SU-DHL-6 (cell line): Measurements from ENCODE around the gene FRMD3.

Experiments
- H2AFZ ChIP-seq: fragments of 200-600 bp; sonication (generic); 2 replicates; pipeline ENCODE4 v1.6.1; 2014; ENCODE audit warnings: low read depth, mild to moderate bottlenecking, moderate library complexity, mixed read lengths, antibody characterized with exemption, low read length; ENCODE audit not compliant: severe bottlenecking
- H3F3A ChIP-seq: fragments of 200-600 bp; shearing (Covaris generic); 2 replicates; pipeline ENCODE4 v1.6.0; 2016; ENCODE audit warnings: antibody characterized with exemption, mild to moderate bottlenecking; ENCODE audit not compliant: insufficient read depth
- H3K27ac ChIP-seq: fragments of 200-600 bp; sonication (generic); 2 replicates; pipeline ENCODE4 v1.5.1; 2016; ENCODE audit warnings: low read depth, mild to moderate bottlenecking, low read length, moderate library complexity, mixed read lengths
- H3K27me3 ChIP-seq: fragments of 200-600 bp; sonication (generic), shearing (Covaris generic); 2 replicates; pipeline ENCODE4 v1.6.0; 2014; ENCODE audit warnings: mild to moderate bottlenecking, low read length
- H3K36me3 ChIP-seq: fragments of 200-600 bp; sonication (generic); 2 replicates; pipeline ENCODE4 v1.6.1; 2014; ENCODE audit warnings: mild to moderate bottlenecking, low read length, mixed read lengths
- H3K4me2 ChIP-seq: fragments of 300-600, 200-600 bp; shearing (Covaris generic), sonication (generic); 2 replicates; pipeline ENCODE4 v1.6.0; 2014; ENCODE audit warnings: low read length, low read depth, mild to moderate bottlenecking; ENCODE audit not compliant: poor library complexity, severe bottlenecking
- H3K4me3 ChIP-seq: fragments of 200-600 bp; sonication (generic); 2 replicates; pipeline ENCODE4 v1.5.1; 2014; ENCODE audit warnings: antibody characterized with exemption, low read length, mild to moderate bottlenecking, mixed read lengths; ENCODE audit not compliant: insufficient read depth, poor library complexity, severe bottlenecking
- H3K79me2 ChIP-seq: fragments of 200-600 bp; sonication (generic); 2 replicates; pipeline ENCODE4 v1.6.1; 2014; ENCODE audit warnings: mild to moderate bottlenecking, low read length, moderate library complexity; ENCODE audit not compliant: insufficient read depth
- H3K9ac ChIP-seq: fragments of 200-600 bp; sonication (generic); 2 replicates; pipeline ENCODE4 v1.7.0; 2014; ENCODE audit warnings: mild to moderate bottlenecking, low read length
- H3K9me2 ChIP-seq: fragments of 200-600 bp; sonication (generic); replicated peaks from 2 replicates; pipeline ENCODE4 v1.6.1; 2014; ENCODE audit warnings: low read length; ENCODE audit not compliant: insufficient read depth
- H3K9me3 ChIP-seq: fragments of 200-600 bp; sonication (generic); 2 replicates; pipeline ENCODE4 v1.6.1; 2014; ENCODE audit warnings: low read length, mixed read lengths; ENCODE audit not compliant: insufficient read depth
- H4K20me1 ChIP-seq: fragments of 200-600 bp; sonication (generic); 2 replicates; pipeline ENCODE4 v1.6.1; 2014; ENCODE audit warnings: low read depth, mild to moderate bottlenecking, antibody characterized with exemption, low read length, moderate library complexity, mixed read lengths
- CTCF ChIP-seq: fragments of 200-600 bp; sonication (generic); IDR thresholded peaks from one replicate; pipeline ENCODE4 v1.5.1; 2017; ENCODE audit warnings: antibody characterized with exemption, mild to moderate bottlenecking, low read length, moderate library complexity; ENCODE audit not compliant: insufficient read depth, poor library complexity, severe bottlenecking
- EZH2phosphoT487 ChIP-seq: fragments of 200-600 bp; sonication (generic), shearing (Covaris generic); conservative IDR thresholded peaks from 2 replicates; pipeline ENCODE4 v1.6.1; 2018; ENCODE audit warnings: mild to moderate bottlenecking, antibody characterized with exemption, low read length, moderate library complexity, mixed read lengths

FRMD3 gene

GRCh38 chr9:83423815-83424707 lies 114.1 kb downstream of the FRMD3 start:
- no peaks in the 10 kb centered on the region for H3K79me2 ChIP-seq
- no peak overlapping the region for H3K4me3 ChIP-seq

GRCh38 chr9:83422527-83422926 lies 115.7 kb downstream of the FRMD3 start:
- no peak overlapping the region for H3K9ac ChIP-seq
- no peak overlapping the region for H3K27ac ChIP-seq
- H3K9me2 ChIP-seq, result no peaks in the 10 kb centered on the region
- no peak overlapping the region for H3K4me2 ChIP-seq
- H3K9me3 ChIP-seq, result no peaks in the 10 kb centered on the region
- H4K20me1 ChIP-seq, result no peaks in the 10 kb centered on the region
- TF ChIP-seq EZH2phosphoT487, result no peak
- no peak for TF ChIP-seq CTCF
- no peak overlapping the region for H2AFZ ChIP-seq
- H3K4me3 ChIP-seq, result no peak overlapping the region
- no peaks in the 10 kb centered on the region for H3K27me3 ChIP-seq
- H3F3A ChIP-seq, result no peaks in the 10 kb centered on the region
- no peaks in the 10 kb centered on the region for H3K79me2 ChIP-seq
- H3K36me3 ChIP-seq, result no peaks in the 10 kb centered on the region

More at GRCh38 chr9:83423815-83424707, 114.1 kb downstream of the FRMD3 start:
- Histone ChIP-seq H3K9ac (no peak overlapping the region), H2AFZ (no peak overlapping the region), H3F3A (no peaks in the 10 kb centered on the region), H4K20me1 (no peaks in the 10 kb centered on the region), H3K9me2 (no peaks in the 10 kb centered on the region), H3K4me2 (no peak overlapping the region), H3K27ac (no peak overlapping the region), H3K9me3 (no peaks in the 10 kb centered on the region), H3K27me3 (no peaks in the 10 kb centered on the region), H3K36me3 (no peaks in the 10 kb centered on the region)
- TF ChIP-seq EZH2phosphoT487 (no peak), CTCF (no peak)

- Histone ChIP-seq H3K4me3 (no peak overlapping the region), H3K27me3 (no peaks in the 10 kb centered on the region), H2AFZ (no peak overlapping the region), H3K79me2 (no peaks in the 10 kb centered on the region), H3K4me2 (no peak overlapping the region), H3K27ac (no peak overlapping the region), H3K9ac (no peak overlapping the region), H3K9me3 (no peaks in the 10 kb centered on the region), H3K9me2 (no peaks in the 10 kb centered on the region), H4K20me1 (no peaks in the 10 kb centered on the region), H3K36me3 (no peaks in the 10 kb centered on the region), H3F3A (no peaks in the 10 kb centered on the region)
- TF ChIP-seq CTCF, result no peak
- no peak for TF ChIP-seq EZH2phosphoT487
Observed at GRCh38 chr9:83420486-83420885, 117.7 kb downstream of the FRMD3 start.
